Stimulated activated CD8-positive, alpha-beta memory T cell treated with anti-CD3 and anti-CD28 coated beads, Interleukin-15, amount 100 ng/mL, for 1 hour (primary cell): Measurements from ENCODE around the gene PTPN2.

ENCODE experiments used
- DNase-seq: peaks from one replicate; pipeline ENCODE4 v3.0.0-alpha.2; 2020; ENCODE audit warnings: low read depth

PTPN2 gene

DNA sequence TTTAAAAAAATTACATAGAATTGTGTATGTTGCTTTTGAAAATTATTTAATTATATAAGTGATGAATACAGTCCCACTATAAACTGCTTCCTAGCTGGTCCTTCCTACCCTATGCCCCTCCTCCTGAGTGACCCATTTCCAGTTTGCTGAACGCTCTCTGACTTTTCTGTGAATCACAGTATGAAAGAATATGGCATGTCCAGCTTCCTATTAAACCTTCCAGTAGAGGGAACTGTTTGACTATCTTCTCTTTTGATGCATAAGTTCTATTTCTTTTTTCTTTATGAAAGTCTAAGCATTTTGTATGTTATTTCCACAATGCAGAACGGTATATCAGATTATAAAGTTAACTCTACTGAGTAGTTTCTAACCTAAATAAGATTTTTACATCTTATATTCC, 139.9 kb downstream of the PTPN2 start:
- DNase-seq, result no peak

DNA sequence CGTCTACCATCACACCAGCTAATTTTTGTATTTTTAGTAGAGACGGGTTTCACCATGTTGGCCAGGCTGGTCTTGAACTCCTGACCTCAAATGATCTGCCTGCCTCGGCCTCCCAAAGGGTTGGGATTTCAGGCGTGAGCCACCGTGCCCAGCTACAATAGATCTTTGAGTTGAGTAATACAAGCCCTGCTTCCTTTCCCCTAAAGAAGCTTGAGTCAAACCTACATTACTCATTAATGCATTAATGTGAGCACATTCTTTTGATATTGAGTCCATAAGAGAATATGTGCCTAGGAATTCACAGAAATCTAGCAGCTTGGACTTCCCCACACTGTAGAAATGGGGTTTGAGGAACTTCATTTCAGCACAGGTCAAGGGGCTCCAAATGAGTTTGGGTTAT, 141.6 kb downstream of the PTPN2 start:
- DNase-seq, result no peak
